Testis (tissue), 3 donors: ENCODE data around the gene DISC1. TPM values are rescaled to one million over a fixed set of nuclear protein-coding genes. Genes with fewer than 3 reads are reported as not detected.
"Not testable (repeated sequence)": the region's sequence is repeated elsewhere in the genome, so short reads cannot be mapped to it uniquely, and the experiment has no call there.

Experiments
- DNase-seq: peaks from one replicate; pipeline ENCODE4 v3.0.0-alpha.2; 2019
- H3K27ac ChIP-seq, 2 donors: fragments of 200-600 bp; sonication (generic); one replicate each; pipeline ENCODE4 v1.5.1; 2019
- H3K27me3 ChIP-seq: fragments of 200-600 bp; sonication (generic); one replicate; pipeline ENCODE4 v1.5.1; 2019
- H3K36me3 ChIP-seq: fragments of 200-600 bp; sonication (generic); one replicate; pipeline ENCODE4 v1.5.1; 2017; ENCODE audit warnings: low read depth; ENCODE audit errors: missing control alignments
- H3K4me1 ChIP-seq: fragments of 200-600 bp; sonication (generic); one replicate; pipeline ENCODE4 v1.5.1; 2019
- H3K4me3 ChIP-seq, 2 donors: fragments of 200-600 bp; sonication (generic); one replicate each; pipeline ENCODE4 v1.5.1; 2017 to 2019
- H3K9me3 ChIP-seq: fragments of 200-600 bp; sonication (generic); one replicate; pipeline ENCODE4 v1.5.1; 2017
- POLR2A ChIP-seq: fragments of 450-650 bp; IDR thresholded peaks from one replicate; pipeline ENCODE4 v1.6.1; 2017; ENCODE audit warnings: antibody characterized with exemption, mild to moderate bottlenecking, moderate library complexity
- WGBS, 2 donors: methylation state at CpG; one replicate each; pipeline ENCODE4 v1.1.5; 2018; 5-methylcytosine and 5-hydroxymethylcytosine counted together
- intact Hi-C: fragments of 100-400 bp; cut with DNase I; formaldehyde crosslinking; loops from one replicate; pipeline ENCODE4 v1.15.1; 2023; ENCODE audit warnings: low total_unique reads
- polyA plus RNA-seq: library from polyadenylated mRNA; stranded (reverse); fragments of 350-450 nt; fragmentation: Illumina TruSeq; extraction: RNeasy Lipid Tissue Mini Kit (QIAGEN cat#74804); gene quantifications from one replicate; pipeline ENCODE4 v1.2.3, GENCODE V29; 2014; ENCODE audit warnings: low read depth, low replicate concordance; ENCODE audit not compliant: insufficient read depth
- total RNA-seq, 2 donors: library from RNA; depleted of rRNA; stranded (reverse); fragments of >200 nt; gene quantifications; one replicate each; pipeline ENCODE4 v1.2.3, GENCODE V29; 2016
- TF ChIP-seq, protein P1 (sequence below), 3 experiments: fragments of 450-650 bp in 2 of 3; fragments of 200-600 bp in 1 of 3; sonication (generic) in 1 of 3; IDR thresholded peaks; one replicate each; pipeline ENCODE4 v1.5.1; 2016 to 2019; ENCODE audit warnings: antibody characterized with exemption in 3 of 3, mild to moderate bottlenecking in 2 of 3, moderate library complexity in 1 of 3

DISC1 gene
- total and polyA plus RNA-seq, 3 donors from 2014 or later = 1.8 to 6.8 (median 5.7) TPM

DNA sequence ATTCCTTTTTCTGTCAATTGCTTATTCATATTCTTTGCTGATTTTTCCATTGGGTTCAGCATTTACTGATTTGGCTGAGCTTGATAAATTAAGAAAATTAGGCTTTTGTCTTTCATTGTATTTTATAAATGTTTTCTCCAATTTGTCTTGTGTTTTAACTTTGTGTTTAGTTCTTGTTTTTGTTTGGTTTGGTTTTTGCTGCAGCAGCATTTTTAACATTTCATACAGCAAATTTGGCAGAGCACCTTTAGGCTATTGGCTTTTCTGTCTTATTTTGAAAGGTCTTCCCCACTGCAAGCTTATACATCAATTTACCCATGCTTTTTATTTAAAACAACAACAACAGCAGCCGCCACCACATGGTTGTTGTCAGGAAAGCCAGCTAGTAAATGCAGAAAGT lies 33.8 kb upstream of the DISC1 start:
- no peak overlapping the region for H3K4me3 ChIP-seq
- TF ChIP-seq POLR2A = no peak
- TF ChIP-seq, protein P1, sequence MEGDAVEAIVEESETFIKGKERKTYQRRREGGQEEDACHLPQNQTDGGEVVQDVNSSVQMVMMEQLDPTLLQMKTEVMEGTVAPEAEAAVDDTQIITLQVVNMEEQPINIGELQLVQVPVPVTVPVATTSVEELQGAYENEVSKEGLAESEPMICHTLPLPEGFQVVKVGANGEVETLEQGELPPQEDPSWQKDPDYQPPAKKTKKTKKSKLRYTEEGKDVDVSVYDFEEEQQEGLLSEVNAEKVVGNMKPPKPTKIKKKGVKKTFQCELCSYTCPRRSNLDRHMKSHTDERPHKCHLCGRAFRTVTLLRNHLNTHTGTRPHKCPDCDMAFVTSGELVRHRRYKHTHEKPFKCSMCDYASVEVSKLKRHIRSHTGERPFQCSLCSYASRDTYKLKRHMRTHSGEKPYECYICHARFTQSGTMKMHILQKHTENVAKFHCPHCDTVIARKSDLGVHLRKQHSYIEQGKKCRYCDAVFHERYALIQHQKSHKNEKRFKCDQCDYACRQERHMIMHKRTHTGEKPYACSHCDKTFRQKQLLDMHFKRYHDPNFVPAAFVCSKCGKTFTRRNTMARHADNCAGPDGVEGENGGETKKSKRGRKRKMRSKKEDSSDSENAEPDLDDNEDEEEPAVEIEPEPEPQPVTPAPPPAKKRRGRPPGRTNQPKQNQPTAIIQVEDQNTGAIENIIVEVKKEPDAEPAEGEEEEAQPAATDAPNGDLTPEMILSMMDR (IDR thresholded peaks at IDR 0.05) = no peak
- no peaks in the 10 kb centered on the region for H3K27me3 ChIP-seq
- no peak overlapping the region for H3K27ac ChIP-seq
- no peaks in the 10 kb centered on the region for H3K9me3 ChIP-seq
- WGBS, 2 donors = 69 to 95% methylated on average over 1 of the region's 1 CpG
- DNase-seq = no peak
- H3K4me1 ChIP-seq = no peaks in the 10 kb centered on the region
- intact Hi-C loops = loop anchor here (10.0 kb wide), 1 partner anchor 248 kb away; no protein-coding TSS in a partner anchor
- H3K36me3 ChIP-seq = no peaks in the 10 kb centered on the region

DNA sequence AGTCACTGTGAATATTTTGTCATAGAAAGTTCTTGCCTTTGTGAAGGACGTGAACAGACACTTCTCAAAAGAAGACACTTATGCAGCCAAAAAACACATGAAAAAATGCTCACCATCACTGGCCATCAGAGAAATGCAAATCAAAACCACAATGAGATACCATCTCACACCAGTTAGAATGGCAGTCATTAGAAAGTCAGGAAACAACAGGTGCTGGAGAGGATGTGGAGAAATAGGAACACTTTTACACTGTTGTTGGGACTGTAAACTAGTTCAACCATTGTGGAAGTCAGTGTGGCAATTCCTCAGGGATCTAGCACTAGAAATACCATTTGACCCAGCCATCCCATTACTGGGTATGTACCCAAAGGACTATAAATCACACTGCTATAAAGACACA lies 33.3 kb upstream of the DISC1 start:
- 90% methylated on average over 1 of the region's 1 CpG for WGBS, 2 donors
- not testable (repeated sequence) for H3K27me3 ChIP-seq
- intact Hi-C loops = loop anchor here (10.0 kb wide), 1 partner anchor 248 kb away; no protein-coding TSS in a partner anchor

DNA sequence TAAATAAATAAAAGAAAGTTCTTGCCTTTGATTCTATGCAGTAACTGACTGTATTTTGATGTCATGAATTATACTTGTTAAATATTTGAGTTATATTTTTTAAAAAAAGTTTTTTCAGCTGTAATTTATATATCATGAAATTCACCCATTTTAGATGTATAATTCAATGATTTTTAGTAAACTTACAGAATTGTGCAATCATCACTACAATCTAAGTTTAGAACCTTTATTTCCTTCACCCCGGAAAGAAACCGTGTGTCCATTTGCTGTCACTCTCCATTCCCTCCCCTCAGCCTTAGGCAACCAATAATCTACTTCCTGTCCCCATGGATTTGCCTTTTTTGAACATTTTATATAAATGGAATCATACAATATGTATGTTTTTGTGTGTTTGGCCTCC lies 32.5 kb upstream of the DISC1 start:
- WGBS, 2 donors = 46 to 67% methylated on average over 2 of the region's 2 CpGs
- H3K4me1 ChIP-seq = no peaks in the 10 kb centered on the region
- H3K27me3 ChIP-seq = no peaks in the 10 kb centered on the region
- DNase-seq = no peak
- H3K27ac ChIP-seq = no peak overlapping the region
- no peaks in the 10 kb centered on the region for H3K36me3 ChIP-seq
- no peak for TF ChIP-seq POLR2A
- TF ChIP-seq, protein P1 (IDR thresholded peaks at IDR 0.05) = no peak
- H3K4me3 ChIP-seq = no peak overlapping the region
- intact Hi-C loops = loop anchor here (10.0 kb wide), 1 partner anchor 249 kb away; no protein-coding TSS in a partner anchor
- H3K9me3 ChIP-seq = no peaks in the 10 kb centered on the region

More for the DNA sequence above, 33.3 kb upstream of the DISC1 start:
- H3K27ac ChIP-seq, H3K36me3 ChIP-seq, H3K9me3 ChIP-seq, H3K4me1 ChIP-seq, H3K4me3 ChIP-seq, DNase-seq: not testable (repeated sequence)

DNA sequence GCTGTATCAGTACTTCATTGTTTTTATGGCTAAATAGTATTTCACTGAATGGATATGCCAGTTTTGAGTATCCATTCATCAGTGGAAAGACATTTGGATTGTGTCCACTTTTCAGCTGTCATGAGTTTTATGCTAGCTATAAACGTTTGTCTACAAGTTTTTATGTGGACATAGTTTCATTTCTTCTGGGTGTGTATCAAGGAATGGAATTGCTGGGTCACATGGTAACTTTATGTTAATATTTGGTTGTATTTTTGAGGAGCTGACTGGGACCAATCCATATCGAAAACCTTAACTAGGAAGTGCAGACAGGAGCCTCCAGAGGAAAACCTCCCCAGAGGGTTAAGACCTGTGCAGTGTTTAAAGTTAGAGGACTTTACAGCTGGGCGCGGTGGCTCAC lies 31.8 kb upstream of the DISC1 start:
- intact Hi-C loops = loop anchor here (10.0 kb wide), 1 partner anchor 250 kb away; no protein-coding TSS in a partner anchor
- H3K9me3 ChIP-seq = no peaks in the 10 kb centered on the region
- no peak overlapping the region for H3K27ac ChIP-seq
- no peak for DNase-seq
- no peaks in the 10 kb centered on the region for H3K36me3 ChIP-seq
- no peaks in the 10 kb centered on the region for H3K4me1 ChIP-seq
- WGBS, 2 donors = 85 to 88% methylated on average over 4 of the region's 4 CpGs
- H3K4me3 ChIP-seq = no peak overlapping the region
- no peaks in the 10 kb centered on the region for H3K27me3 ChIP-seq
- TF ChIP-seq, protein P1 (IDR thresholded peaks at IDR 0.05) = no peak
- TF ChIP-seq POLR2A = no peak

DNA sequence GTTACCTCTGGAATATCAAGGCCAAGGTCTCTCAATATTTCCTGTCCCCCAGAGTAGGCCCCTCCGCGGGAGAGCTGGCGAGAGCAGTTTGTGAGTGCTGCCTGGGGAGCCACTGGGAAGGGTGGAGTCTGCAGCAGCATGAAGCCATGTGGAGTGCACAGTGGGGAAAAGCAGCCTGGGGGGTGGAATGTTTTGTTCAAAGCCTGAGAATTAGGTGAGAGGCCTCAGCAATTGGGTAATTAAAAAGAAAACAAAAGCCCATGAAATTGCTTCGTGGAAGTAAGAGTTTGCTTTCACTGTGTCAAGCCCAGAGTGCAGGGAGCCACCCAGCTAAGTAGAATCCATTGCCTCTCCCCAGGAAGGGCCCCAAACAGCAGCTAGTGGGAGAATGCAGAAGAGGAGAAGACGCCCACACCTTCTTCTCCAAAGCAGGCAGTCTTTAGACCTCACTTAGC lies 30.2 kb upstream of the DISC1 start:
- intact Hi-C loops = loop anchor here (10.0 kb wide), 1 partner anchor 252 kb away; no protein-coding TSS in a partner anchor
- H3K27me3 ChIP-seq = no peaks in the 10 kb centered on the region
- H3K4me1 ChIP-seq = no peaks in the 10 kb centered on the region
- TF ChIP-seq, protein P1 (IDR thresholded peaks at IDR 0.05) = no peak
- TF ChIP-seq POLR2A = no peak
- no peak overlapping the region for H3K27ac ChIP-seq
- H3K9me3 ChIP-seq = no peaks in the 10 kb centered on the region
- H3K4me3 ChIP-seq = no peak overlapping the region
- 40 to 52% methylated on average over 5 of the region's 5 CpGs for WGBS, 2 donors
- H3K36me3 ChIP-seq = no peaks in the 10 kb centered on the region
- no peak for DNase-seq
